Astrocyte (in vitro differentiated cells and primary cell): Measurements from ENCODE around the gene CPED1. TPM values are rescaled to one million over a fixed set of nuclear protein-coding genes. Genes with fewer than 3 reads are reported as not detected.
A peak's percentile ranks its signal among the peaks of the same experiment; 100 is the strongest.

ENCODE experiments used
- DNase-seq: peaks from one replicate; pipeline ENCODE4 v3.0.0-alpha.2; 2010; ENCODE audit warnings: low read depth
- FAIRE-seq: peaks from 2 replicates; lab custom pipeline; 2011; peaks lifted over from hg19 to GRCh38; lab: Jason Lieb, UNC
- H2AFZ ChIP-seq: 2 replicates; pipeline ENCODE4 v1.6.0; 2012; ENCODE audit warnings: low read depth, low read length, inconsistent platforms
- H3K27ac ChIP-seq: 2 replicates; pipeline ENCODE4 v1.5.1; 2011; ENCODE audit warnings: low read depth, low read length, inconsistent platforms
- H3K27me3 ChIP-seq: 2 replicates; pipeline ENCODE4 v1.6.0; 2011; ENCODE audit warnings: low read length, inconsistent platforms; ENCODE audit not compliant: insufficient read depth
- H3K36me3 ChIP-seq: 2 replicates; pipeline ENCODE4 v1.5.1; 2011; ENCODE audit warnings: low read length, inconsistent platforms; ENCODE audit not compliant: insufficient read depth
- H3K4me1 ChIP-seq: 2 replicates; pipeline ENCODE4 v1.5.1; 2011; ENCODE audit warnings: low read length, inconsistent platforms; ENCODE audit not compliant: insufficient read depth
- H3K4me2 ChIP-seq: 2 replicates; pipeline ENCODE4 v1.6.0; 2012; ENCODE audit warnings: low read length, inconsistent platforms
- H3K4me3 ChIP-seq: 2 replicates; pipeline ENCODE4 v1.5.1; 2011; ENCODE audit warnings: low read depth, mild to moderate bottlenecking, low read length, inconsistent platforms; ENCODE audit not compliant: insufficient read depth
- H3K79me2 ChIP-seq: 2 replicates; pipeline ENCODE4 v1.6.0; 2012; ENCODE audit warnings: mild to moderate bottlenecking, low read length, inconsistent platforms; ENCODE audit not compliant: insufficient read depth
- H3K9ac ChIP-seq: 2 replicates; pipeline ENCODE4 v1.6.0; 2012; ENCODE audit warnings: mild to moderate bottlenecking, low read length, inconsistent platforms
- H3K9me3 ChIP-seq: 2 replicates; pipeline ENCODE4 v1.5.1; 2012; ENCODE audit warnings: low read depth, mild to moderate bottlenecking, low read length, inconsistent platforms; ENCODE audit not compliant: insufficient read depth
- H4K20me1 ChIP-seq: 2 replicates; pipeline ENCODE4 v1.6.0; 2012; ENCODE audit warnings: low read length, inconsistent platforms; ENCODE audit not compliant: insufficient read depth
- H3K27ac Mint-ChIP-seq: one replicate; pipeline ENCODE4 v1.8.0; 2021; ENCODE audit warnings: mild to moderate bottlenecking, mixed read lengths; ENCODE audit not compliant: unreplicated experiment
- H3K27me3 Mint-ChIP-seq: one replicate; pipeline ENCODE4 v1.8.0; 2021; ENCODE audit warnings: low read depth, mixed read lengths; ENCODE audit not compliant: unreplicated experiment
- H3K36me3 Mint-ChIP-seq: one replicate; pipeline ENCODE4 v1.8.0; 2021; ENCODE audit warnings: low read depth, mixed read lengths; ENCODE audit not compliant: unreplicated experiment
- H3K4me1 Mint-ChIP-seq: one replicate; pipeline ENCODE4 v1.8.0; 2021; ENCODE audit warnings: low read depth, mixed read lengths; ENCODE audit not compliant: unreplicated experiment
- H3K4me3 Mint-ChIP-seq: one replicate; pipeline ENCODE4 v1.8.0; 2021; ENCODE audit warnings: mild to moderate bottlenecking, moderate library complexity, mixed read lengths; ENCODE audit not compliant: unreplicated experiment
- H3K9me3 Mint-ChIP-seq: one replicate; pipeline ENCODE4 v1.8.0; 2021; ENCODE audit warnings: mild to moderate bottlenecking, mixed read lengths; ENCODE audit not compliant: unreplicated experiment
- CTCF ChIP-seq: IDR thresholded peaks from 2 replicates; pipeline ENCODE4 v1.5.1; 2011; ENCODE audit warnings: low read depth, mild to moderate bottlenecking, inconsistent platforms, low read length, moderate library complexity; ENCODE audit not compliant: insufficient read depth
- EZH2 ChIP-seq: IDR thresholded peaks from 2 replicates; pipeline ENCODE4 v1.6.1; 2012; ENCODE audit warnings: mild to moderate bottlenecking, low read length, inconsistent platforms; ENCODE audit not compliant: insufficient read depth
- total RNA-seq: library from RNA; stranded (reverse); gene quantifications from 2 replicates; pipeline ENCODE4 v1.2.1, GENCODE V29; 2021

The CPED1 gene
- total RNA-seq, 1 donor from 2014 or later = 6.1 TPM

DNA sequence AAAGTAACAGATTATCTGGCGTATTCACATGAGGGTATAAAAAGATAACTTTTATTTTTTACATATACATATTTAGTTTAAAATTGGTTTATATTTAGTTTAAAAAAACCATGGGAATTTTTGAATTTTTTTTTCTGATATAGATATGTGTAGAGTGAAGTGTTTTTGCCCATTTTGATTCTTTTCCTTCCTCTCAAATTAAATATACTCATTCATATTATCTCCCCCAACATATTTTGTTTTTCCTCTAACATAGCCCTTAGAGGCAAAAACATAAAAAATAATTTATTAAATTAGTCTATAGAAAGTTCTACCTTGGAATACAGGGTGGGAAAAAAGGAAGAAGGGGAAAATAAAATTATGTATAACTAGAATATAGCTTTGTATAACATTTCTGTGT, 137.7 kb downstream of the CPED1 start:
- Histone ChIP-seq H3K4me1 (no peaks in the 10 kb centered on the region), H3K9ac (no peak overlapping the region), H3K4me2 (no peak overlapping the region), H3K27me3 (no peaks in the 10 kb centered on the region), H2AFZ (no peak overlapping the region), H3K27ac (no peak overlapping the region), H4K20me1 (no peaks in the 10 kb centered on the region), H3K4me3 (no peak overlapping the region), H3K9me3 (no peaks in the 10 kb centered on the region), H3K79me2 (no peaks in the 10 kb centered on the region), H3K36me3 (no peaks in the 10 kb centered on the region)
- Mint-ChIP-seq H3K36me3 (no peaks in the 10 kb centered on the region), H3K27me3 (no peaks in the 10 kb centered on the region), H3K4me1 (no peaks in the 10 kb centered on the region), H3K9me3 (no peaks in the 10 kb centered on the region), H3K27ac (no peak overlapping the region), H3K4me3 (no peak overlapping the region)
- FAIRE-seq = no peak
- DNase-seq = no peak
- TF ChIP-seq EZH2 = no peak
- TF ChIP-seq CTCF = no peak

- Mint-ChIP-seq H3K4me1 (no peaks in the 10 kb centered on the region), H3K27ac (no peak overlapping the region), H3K36me3 (no peaks in the 10 kb centered on the region), H3K9me3 (no peaks in the 10 kb centered on the region), H3K4me3 (no peak overlapping the region), H3K27me3 (no peaks in the 10 kb centered on the region)
- no peaks in the 10 kb centered on the region for H3K79me2 ChIP-seq
- DNase-seq (peak; percentile 25), FAIRE-seq (peak; percentile 56)
- no peaks in the 10 kb centered on the region for H3K27me3 ChIP-seq
- no peaks in the 10 kb centered on the region for H3K36me3 ChIP-seq
- H3K4me3 ChIP-seq = no peak overlapping the region
- no peaks in the 10 kb centered on the region for H4K20me1 ChIP-seq
- TF ChIP-seq EZH2 (no peak), CTCF (peak; percentile 16)
- H3K9me3 ChIP-seq = no peaks in the 10 kb centered on the region
- no peak overlapping the region for H3K27ac ChIP-seq
- no peak overlapping the region for H3K9ac ChIP-seq
- no peak overlapping the region for H3K4me2 ChIP-seq
- H3K4me1 ChIP-seq = no peaks in the 10 kb centered on the region
- H2AFZ ChIP-seq = no peak overlapping the region
Observed at GRCh38 chr7:121126801-121127534, 138.5 kb downstream of the CPED1 start.

DNA sequence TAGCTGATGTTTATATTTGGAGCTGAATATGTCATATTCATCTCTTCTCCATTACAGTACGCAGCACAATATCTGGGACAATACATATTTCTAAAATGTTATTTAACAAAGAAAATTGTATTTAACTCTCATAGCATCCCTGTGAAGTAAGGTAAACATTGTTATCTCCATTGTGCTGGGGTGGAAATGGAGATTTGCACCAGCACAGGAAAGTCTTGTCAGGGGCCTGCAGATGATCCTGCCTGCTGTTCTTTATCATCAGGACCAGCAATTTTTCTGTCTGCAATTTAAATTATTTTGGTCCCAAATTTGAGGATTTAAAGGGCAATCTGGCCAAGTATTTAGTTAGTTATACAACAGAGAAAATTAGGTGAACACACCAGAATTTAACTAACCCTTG, 144.4 kb downstream of the CPED1 start:
- TF ChIP-seq EZH2 (no peak), CTCF (no peak)
- no peak for DNase-seq
- H2AFZ ChIP-seq = no peak overlapping the region
- H3K27me3 Mint-ChIP-seq = no peaks in the 10 kb centered on the region
- H3K36me3 Mint-ChIP-seq = no peaks in the 10 kb centered on the region
- H3K27me3 ChIP-seq = no peaks in the 10 kb centered on the region
- no peak overlapping the region for H3K27ac Mint-ChIP-seq
- H3K9me3 ChIP-seq = no peaks in the 10 kb centered on the region
- no peak overlapping the region for H3K4me3 ChIP-seq
- no peaks in the 10 kb centered on the region for H3K4me1 ChIP-seq
- H3K4me1 Mint-ChIP-seq = no peaks in the 10 kb centered on the region
- H3K4me2 ChIP-seq = no peak overlapping the region
- no peaks in the 10 kb centered on the region for H4K20me1 ChIP-seq
- no peak overlapping the region for H3K27ac ChIP-seq
- H3K4me3 Mint-ChIP-seq = no peak overlapping the region
- H3K9me3 Mint-ChIP-seq = no peaks in the 10 kb centered on the region
- no peak overlapping the region for H3K9ac ChIP-seq
- FAIRE-seq = no peak
- no peaks in the 10 kb centered on the region for H3K79me2 ChIP-seq
- H3K36me3 ChIP-seq = no peaks in the 10 kb centered on the region
